Kasumi-1 (cell line): ENCODE measurements around the gene NDUFB5.

ENCODE experiments used
- DNase-seq, 2 experiments: peaks; one replicate each; lab custom pipeline; 2025; lab: John Stamatoyannopoulos, UW

Gene NDUFB5

GRCh38 chr3:179604321-179605078 lies at the start of gene NDUFB5, which contains the start of gene MRPL47:
Gene NDUFB5, plus strand, starts transcription at chr3:179604794. Its CDS starts 22 bp downstream, at chr3:179604816.
Gene MRPL47, minus strand, starts transcription at chr3:179604638. Its CDS starts 14 bp downstream, at chr3:179604624.
- DNase-seq = peak; percentile 99

- peak; percentile 82 to 85 for DNase-seq
These were observed 45.7 kb upstream of the NDUFB5 start for GRCh38 chr3:179558742-179559364.

GRCh38 chr3:179560791-179561190 lies 43.8 kb upstream of the NDUFB5 start:
- DNase-seq = no peak

- peak; percentile 99 to 100 for DNase-seq
These were observed 41.9 kb upstream of the NDUFB5 start, which contains the start of gene ACTL6A for GRCh38 chr3:179562591-179563270. Gene ACTL6A, plus strand, starts transcription at chr3:179562926. Its CDS starts 167 bp downstream, at chr3:179563093.

- peak; percentile 76 to 82 for DNase-seq
These were observed 41.3 kb upstream of the NDUFB5 start for GRCh38 chr3:179563271-179563783.

GRCh38 chr3:179565496-179565895 lies 39.1 kb upstream of the NDUFB5 start:
- DNase-seq = no peak

- DNase-seq = no peak
These were observed 23.6 kb upstream of the NDUFB5 start for GRCh38 chr3:179580992-179581391.

GRCh38 chr3:179589143-179589542 lies 15.5 kb upstream of the NDUFB5 start:
- no peak for DNase-seq

- no peak for DNase-seq
These were observed 13.9 kb upstream of the NDUFB5 start for GRCh38 chr3:179590669-179591068.

- no peak for DNase-seq
These were observed 13.3 kb upstream of the NDUFB5 start for GRCh38 chr3:179591313-179591712.

- DNase-seq = no peak
These were observed 5.1 kb upstream of the NDUFB5 start for GRCh38 chr3:179599531-179599930.

- DNase-seq = peak in 1 of 2 experiments; percentile 28
These were observed 1.3 kb upstream of the NDUFB5 start for GRCh38 chr3:179603321-179603720.

- DNase-seq = peak in 1 of 2 experiments; percentile 23
These were observed 763 bp upstream of the NDUFB5 start for GRCh38 chr3:179603831-179604230.

- DNase-seq = no peak
These were observed 2.0 kb downstream of the NDUFB5 start for GRCh38 chr3:179606534-179607085.

- DNase-seq = peak; percentile 38 to 43
These were observed 4.5 kb downstream of the NDUFB5 start for GRCh38 chr3:179608931-179609720.

- no peak for DNase-seq
These were observed 5.5 kb downstream of the NDUFB5 start for GRCh38 chr3:179610066-179610465.

- DNase-seq = no peak
These were observed 9.2 kb downstream of the NDUFB5 start for GRCh38 chr3:179613807-179614206.

GRCh38 chr3:179615458-179616173 lies 11.0 kb downstream of the NDUFB5 start:
- DNase-seq = no peak

- no peak for DNase-seq
These were observed 17.4 kb downstream of the NDUFB5 start for GRCh38 chr3:179622023-179622422.

GRCh38 chr3:179624451-179624850 lies 19.9 kb downstream of the NDUFB5 start:
- no peak for DNase-seq
